ENCODE results near the gene MUC20.
"Not testable (repeated sequence)": the region's sequence is repeated elsewhere in the genome, so short reads cannot be mapped to it uniquely, and the experiment has no call there.

The MUC20 gene

GRCh38 chr3:195727606-195728195, 6.9 kb downstream of the MUC20 start:
- H3K27ac ChIP-seq, result no peak overlapping the region
- H3K79me2 ChIP-seq (ENCODE audit: insufficient read depth, low read depth), result no peaks in the 10 kb centered on the region
- no peaks in the 10 kb centered on the region for H3K36me3 ChIP-seq (ENCODE audit: insufficient read depth)
- H2AFZ ChIP-seq (ENCODE audit: low read depth), result no peak overlapping the region
- peaks cover 2% of the 10 kb centered on the region for H3K4me1 ChIP-seq (ENCODE audit: low read depth, poor library complexity, severe bottlenecking)
- H4K20me1 ChIP-seq (ENCODE audit: insufficient read depth), result no peaks in the 10 kb centered on the region
- no peak overlapping the region for H3K4me3 ChIP-seq (IDR thresholded peaks at IDR 0.05; ENCODE audit: insufficient read depth, low read depth, low read length)
- TF ChIP-seq, protein P1, sequence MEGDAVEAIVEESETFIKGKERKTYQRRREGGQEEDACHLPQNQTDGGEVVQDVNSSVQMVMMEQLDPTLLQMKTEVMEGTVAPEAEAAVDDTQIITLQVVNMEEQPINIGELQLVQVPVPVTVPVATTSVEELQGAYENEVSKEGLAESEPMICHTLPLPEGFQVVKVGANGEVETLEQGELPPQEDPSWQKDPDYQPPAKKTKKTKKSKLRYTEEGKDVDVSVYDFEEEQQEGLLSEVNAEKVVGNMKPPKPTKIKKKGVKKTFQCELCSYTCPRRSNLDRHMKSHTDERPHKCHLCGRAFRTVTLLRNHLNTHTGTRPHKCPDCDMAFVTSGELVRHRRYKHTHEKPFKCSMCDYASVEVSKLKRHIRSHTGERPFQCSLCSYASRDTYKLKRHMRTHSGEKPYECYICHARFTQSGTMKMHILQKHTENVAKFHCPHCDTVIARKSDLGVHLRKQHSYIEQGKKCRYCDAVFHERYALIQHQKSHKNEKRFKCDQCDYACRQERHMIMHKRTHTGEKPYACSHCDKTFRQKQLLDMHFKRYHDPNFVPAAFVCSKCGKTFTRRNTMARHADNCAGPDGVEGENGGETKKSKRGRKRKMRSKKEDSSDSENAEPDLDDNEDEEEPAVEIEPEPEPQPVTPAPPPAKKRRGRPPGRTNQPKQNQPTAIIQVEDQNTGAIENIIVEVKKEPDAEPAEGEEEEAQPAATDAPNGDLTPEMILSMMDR (conservative IDR thresholded peaks at IDR 0.05; ENCODE audit: low read depth, low read length), result no peak
- no peaks in the 10 kb centered on the region for H3K27me3 ChIP-seq (ENCODE audit: insufficient read depth, low read depth)
- H3K9ac ChIP-seq, result no peak overlapping the region
- H3K4me2 ChIP-seq, result no peak overlapping the region

DNA sequence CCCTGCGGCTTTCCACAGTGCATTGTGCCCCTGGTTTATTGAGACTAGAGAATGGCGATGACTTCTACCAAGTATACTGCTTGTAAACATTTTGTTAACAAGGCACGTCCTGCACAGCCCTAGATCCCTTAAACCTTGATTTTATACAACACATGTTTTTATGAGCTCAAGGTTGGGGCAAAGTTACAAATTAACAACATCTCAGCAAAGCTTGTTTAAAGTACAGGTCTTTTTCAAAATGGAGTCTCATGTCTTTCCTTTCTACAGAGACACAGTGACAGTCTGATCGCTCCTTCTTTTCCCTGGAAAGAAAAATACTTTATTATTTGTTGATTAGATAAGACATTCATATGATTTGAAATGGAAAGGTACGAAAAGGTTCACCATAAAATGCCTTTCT, 8.0 kb downstream of the MUC20 start:
- not testable (repeated sequence) for H3K79me2 ChIP-seq (ENCODE audit: insufficient read depth, low read depth); H3K9ac ChIP-seq; H3K4me2 ChIP-seq; H3K27ac ChIP-seq; H3K4me3 ChIP-seq (IDR thresholded peaks at IDR 0.05; ENCODE audit: insufficient read depth, low read depth, low read length); H2AFZ ChIP-seq (ENCODE audit: low read depth); H3K27me3 ChIP-seq (ENCODE audit: insufficient read depth, low read depth); H3K36me3 ChIP-seq (ENCODE audit: insufficient read depth); H3K4me1 ChIP-seq (ENCODE audit: low read depth, poor library complexity, severe bottlenecking); H4K20me1 ChIP-seq (ENCODE audit: insufficient read depth)

GRCh38 chr3:195729476-195730251, 8.9 kb downstream of the MUC20 start:
- Histone ChIP-seq H4K20me1 (ENCODE audit: insufficient read depth) (no peaks in the 10 kb centered on the region), H3K27ac (no peak overlapping the region), H2AFZ (ENCODE audit: low read depth) (no peak overlapping the region), H3K9ac (no peak overlapping the region), H3K4me3 (IDR thresholded peaks at IDR 0.05; ENCODE audit: insufficient read depth, low read depth, low read length) (no peak overlapping the region), H3K4me2 (no peak overlapping the region), H3K79me2 (ENCODE audit: insufficient read depth, low read depth) (no peaks in the 10 kb centered on the region), H3K4me1 (ENCODE audit: low read depth, poor library complexity, severe bottlenecking) (peaks cover 2% of the 10 kb centered on the region), H3K36me3 (ENCODE audit: insufficient read depth) (no peaks in the 10 kb centered on the region), H3K27me3 (ENCODE audit: insufficient read depth, low read depth) (no peaks in the 10 kb centered on the region)
- TF ChIP-seq, protein P1 (conservative IDR thresholded peaks at IDR 0.05; ENCODE audit: low read depth, low read length), result no peak

DNA sequence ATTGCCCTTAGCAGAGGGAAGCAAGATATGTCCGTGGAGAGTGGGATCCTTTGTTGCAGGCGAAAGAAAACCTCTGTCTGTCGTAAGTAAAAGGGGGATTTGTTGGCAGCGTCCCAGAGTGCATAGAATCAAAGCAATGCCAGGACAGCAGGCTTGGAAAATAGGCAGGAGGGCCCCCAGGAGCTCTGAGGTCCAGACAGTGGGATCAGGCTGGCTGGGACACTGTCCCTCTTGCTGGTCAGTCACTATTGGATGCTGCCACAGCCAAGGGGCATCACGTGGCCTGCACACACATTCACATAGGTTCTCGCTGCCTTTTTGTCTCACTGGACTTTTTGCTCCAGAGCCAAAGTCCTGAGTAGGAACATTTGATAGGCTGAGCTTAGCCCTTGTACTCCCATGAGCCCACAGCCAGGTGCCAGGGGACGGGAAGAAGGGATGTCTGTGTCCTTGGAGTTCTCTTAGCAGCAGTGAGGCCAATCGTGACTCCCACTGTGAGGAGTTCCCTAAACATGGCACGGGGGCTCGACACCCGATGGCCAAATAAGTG, 10.7 kb downstream of the MUC20 start:
- Histone ChIP-seq H3K36me3 (ENCODE audit: insufficient read depth) (no peaks in the 10 kb centered on the region), H3K4me2 (no peak overlapping the region), H3K9ac (no peak overlapping the region), H3K4me1 (ENCODE audit: low read depth, poor library complexity, severe bottlenecking) (peaks cover 2% of the 10 kb centered on the region), H2AFZ (ENCODE audit: low read depth) (no peak overlapping the region), H3K4me3 (IDR thresholded peaks at IDR 0.05; ENCODE audit: insufficient read depth, low read depth, low read length) (no peak overlapping the region), H4K20me1 (ENCODE audit: insufficient read depth) (no peaks in the 10 kb centered on the region), H3K79me2 (ENCODE audit: insufficient read depth, low read depth) (no peaks in the 10 kb centered on the region), H3K27ac (no peak overlapping the region), H3K27me3 (ENCODE audit: insufficient read depth, low read depth) (no peaks in the 10 kb centered on the region)
- TF ChIP-seq, protein P1 (conservative IDR thresholded peaks at IDR 0.05; ENCODE audit: low read depth, low read length), result no peak

DNA sequence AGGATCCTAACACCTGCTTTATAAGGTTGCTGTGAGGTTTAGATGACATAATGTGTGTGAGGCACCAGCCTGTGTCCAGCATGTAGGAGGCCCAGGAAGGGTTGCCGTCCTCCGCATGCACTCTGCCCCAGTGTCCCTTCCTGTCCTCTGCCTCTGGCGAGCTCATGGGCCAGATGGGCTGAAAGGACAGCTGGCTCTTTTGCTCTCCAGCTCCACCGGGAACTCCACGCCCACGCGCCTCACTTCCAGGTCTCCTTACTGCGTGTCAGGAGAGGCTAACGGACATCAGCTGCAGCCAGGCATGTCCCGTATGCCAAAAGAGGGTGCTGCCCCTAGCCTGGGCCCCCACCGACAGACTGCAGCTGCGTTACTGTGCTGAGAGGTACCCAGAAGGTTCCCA, 12.2 kb downstream of the MUC20 start:
- Histone ChIP-seq H3K27ac (no peak overlapping the region), H3K27me3 (ENCODE audit: insufficient read depth, low read depth) (no peaks in the 10 kb centered on the region), H3K4me2 (no peak overlapping the region), H3K36me3 (ENCODE audit: insufficient read depth) (no peaks in the 10 kb centered on the region), H3K4me3 (IDR thresholded peaks at IDR 0.05; ENCODE audit: insufficient read depth, low read depth, low read length) (no peak overlapping the region), H3K79me2 (ENCODE audit: insufficient read depth, low read depth) (no peaks in the 10 kb centered on the region), H3K4me1 (ENCODE audit: low read depth, poor library complexity, severe bottlenecking) (no peaks in the 10 kb centered on the region), H4K20me1 (ENCODE audit: insufficient read depth) (no peaks in the 10 kb centered on the region), H2AFZ (ENCODE audit: low read depth) (no peak overlapping the region), H3K9ac (no peak overlapping the region)
- TF ChIP-seq, protein P1 (conservative IDR thresholded peaks at IDR 0.05; ENCODE audit: low read depth, low read length), result no peak

Measured in KMS-11 (cell line).